ENCODE data around the gene SPECC1. TPM values are rescaled to one million over a fixed set of nuclear protein-coding genes. Genes with fewer than 3 reads are reported as not detected.

SPECC1 gene
- polyA plus RNA-seq, 3 donors: 36.0 to 58.4 (median 50.5) TPM

- H3K27me3 Mint-ChIP-seq (ENCODE audit: low read depth in 3 of 3): no peaks in the 10 kb centered on the region
- Histone ChIP-seq H3K9me3 (replicated peaks in 1 of 2; ENCODE audit: control insufficient read depth in 1 of 2, insufficient read depth in 1 of 2, low read length in 2 of 2) (peaks cover 0 to 4% of the 10 kb centered on the region in 2 donors), H3K9ac (ENCODE audit: insufficient read depth, low read length, poor library complexity, severe bottlenecking) (no peak overlapping the region), H3K4me1 (ENCODE audit: control insufficient read depth in 1 of 2, insufficient read depth in 2 of 2, low read length in 2 of 2) (no peaks in the 10 kb centered on the region), H4K20me1 (ENCODE audit: insufficient read depth, low read length) (peaks cover 4% of the 10 kb centered on the region), H3K27me3 (ENCODE audit: control insufficient read depth in 2 of 2, insufficient read depth in 2 of 2, low read length in 2 of 2) (no peaks in the 10 kb centered on the region), H3K4me2 (replicated peaks; ENCODE audit: extremely low read depth, low read length, poor library complexity, severe bottlenecking) (no peak overlapping the region), H2AFZ (ENCODE audit: insufficient read depth, low read depth, low read length, poor library complexity, severe bottlenecking) (no peak overlapping the region), H3K4me3 (replicated peaks in 1 of 3; ENCODE audit: low read depth in 2 of 3, low read length in 3 of 3) (no peak overlapping the region), H3K79me2 (ENCODE audit: insufficient read depth, low read length) (no peaks in the 10 kb centered on the region), H3K36me3 (replicated peaks in 1 of 2; ENCODE audit: control insufficient read depth in 1 of 2, insufficient read depth in 2 of 2, low read length in 2 of 2) (peaks cover 54 to 91% of the 10 kb centered on the region in 2 donors), H3K27ac (ENCODE audit: low read depth in 1 of 2, low read length in 2 of 2) (no peak overlapping the region)
- H3K9me3 Mint-ChIP-seq: peaks cover 0 to 7% (median 3%) of the 10 kb centered on the region in 7 donors
- peaks cover 51 to 64% of the 10 kb centered on the region in 2 donors for H3K36me3 Mint-ChIP-seq
- no peak for TF ChIP-seq CTCF (IDR thresholded peaks at IDR 0.05)
- no CpG with 5 or more reads among the region's 1 CpG for WGBS (ENCODE audit: insufficient coverage)
- no peak overlapping the region for H3K4me3 Mint-ChIP-seq
- intact Hi-C loops (cut with micrococcal nuclease): no loop called here
- no peak for DNase-seq
- H3K27ac Mint-ChIP-seq: no peak overlapping the region
- no peaks in the 10 kb centered on the region for H3K4me1 Mint-ChIP-seq
Measured at GRCh38 chr17:20243524-20243923, 234.4 kb downstream of the SPECC1 start.

GRCh38 chr17:20244671-20245070 lies 235.5 kb downstream of the SPECC1 start:
- peaks cover under 1% of the 10 kb centered on the region for H4K20me1 ChIP-seq (ENCODE audit: insufficient read depth, low read length)
- peaks cover 0 to 10% (median 7%) of the 10 kb centered on the region in 7 donors for H3K9me3 Mint-ChIP-seq
- H3K27ac ChIP-seq (ENCODE audit: low read depth in 1 of 2, low read length in 2 of 2): no peak overlapping the region
- H3K4me2 ChIP-seq (replicated peaks; ENCODE audit: extremely low read depth, low read length, poor library complexity, severe bottlenecking): no peak overlapping the region
- peaks cover 64 to 93% of the 10 kb centered on the region in 2 donors for H3K36me3 ChIP-seq (replicated peaks in 1 of 2; ENCODE audit: control insufficient read depth in 1 of 2, insufficient read depth in 2 of 2, low read length in 2 of 2)
- H3K4me1 Mint-ChIP-seq: no peaks in the 10 kb centered on the region
- H3K36me3 Mint-ChIP-seq: peaks cover 59 to 71% of the 10 kb centered on the region in 2 donors
- DNase-seq: no peak
- no peaks in the 10 kb centered on the region for H3K4me1 ChIP-seq (ENCODE audit: control insufficient read depth in 1 of 2, insufficient read depth in 2 of 2, low read length in 2 of 2)
- intact Hi-C loops (cut with micrococcal nuclease): no loop called here
- no peak overlapping the region for H3K4me3 Mint-ChIP-seq
- no peak overlapping the region for H3K4me3 ChIP-seq (replicated peaks in 1 of 3; ENCODE audit: low read depth in 2 of 3, low read length in 3 of 3)
- peaks cover 0 to 4% of the 10 kb centered on the region in 2 donors for H3K9me3 ChIP-seq (replicated peaks in 1 of 2; ENCODE audit: control insufficient read depth in 1 of 2, insufficient read depth in 1 of 2, low read length in 2 of 2)
- H3K9ac ChIP-seq (ENCODE audit: insufficient read depth, low read length, poor library complexity, severe bottlenecking): no peak overlapping the region
- H2AFZ ChIP-seq (ENCODE audit: insufficient read depth, low read depth, low read length, poor library complexity, severe bottlenecking): no peak overlapping the region
- peak overlapping the region in 1 of 7 donors; percentile 44 for H3K27ac Mint-ChIP-seq
- no CpG with 5 or more reads among the region's 1 CpG for WGBS (ENCODE audit: insufficient coverage)
- no peak for TF ChIP-seq CTCF (IDR thresholded peaks at IDR 0.05)
- no peaks in the 10 kb centered on the region for H3K27me3 Mint-ChIP-seq (ENCODE audit: low read depth in 3 of 3)
- H3K79me2 ChIP-seq (ENCODE audit: insufficient read depth, low read length): no peaks in the 10 kb centered on the region
- H3K27me3 ChIP-seq (ENCODE audit: control insufficient read depth in 2 of 2, insufficient read depth in 2 of 2, low read length in 2 of 2): no peaks in the 10 kb centered on the region
